HG03571 (cell line): ENCODE measurements around the gene FGF22.

Experiments used
- ATAC-seq: cut with Tn5 transposase; IDR thresholded peaks from one replicate; pipeline ENCODE4 v1.9.1; 2021; ENCODE audit not compliant: unreplicated experiment

Gene FGF22

GRCh38 chr19:642767-643727 lies 3.4 kb downstream of the FGF22 start:
- ATAC-seq, result no peak

- no peak for ATAC-seq
Measured at GRCh38 chr19:643736-644135, 4.1 kb downstream of the FGF22 start.

DNA sequence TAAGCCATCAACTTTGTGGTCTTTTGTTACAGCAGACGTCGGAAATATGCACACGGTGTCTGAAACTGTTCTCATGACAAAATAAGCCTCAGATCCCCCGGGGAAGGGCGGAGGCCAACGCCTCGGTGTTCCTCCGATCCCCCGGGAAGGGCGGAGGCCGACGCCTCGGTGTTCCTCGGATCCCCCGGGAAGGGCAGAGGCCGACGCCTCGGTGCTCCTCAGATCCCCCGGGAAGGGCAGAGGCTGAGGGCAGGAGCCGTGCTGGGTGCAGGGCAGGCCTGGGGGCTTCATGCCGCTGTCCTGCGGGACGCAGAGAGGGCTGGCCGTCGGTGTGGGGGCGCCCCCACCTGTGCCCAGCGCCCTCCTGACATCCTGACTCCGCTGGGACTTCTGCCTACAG lies 4.7 kb downstream of the FGF22 start:
- ATAC-seq, result no peak

DNA sequence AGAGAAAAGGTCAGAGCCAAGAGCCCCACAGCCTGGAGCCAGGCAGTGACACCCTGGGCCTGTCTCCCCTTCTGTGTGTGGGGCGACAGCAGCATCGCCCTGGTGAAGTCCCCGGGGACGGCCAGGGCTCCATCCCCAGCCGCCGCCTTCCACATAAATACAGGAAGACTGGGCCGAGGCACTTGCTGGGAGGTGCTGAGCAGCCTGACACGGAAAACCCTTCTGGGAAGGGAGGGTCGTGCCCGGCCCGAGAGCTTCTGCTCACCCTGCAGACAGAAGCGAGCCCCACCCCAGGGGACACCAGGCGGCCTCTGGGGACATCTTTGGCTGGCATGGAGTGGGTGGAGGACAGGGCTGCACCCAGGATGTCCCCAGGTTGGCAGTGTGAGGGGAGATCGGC lies 5.1 kb downstream of the FGF22 start:
- ATAC-seq, result no peak

- ATAC-seq, result no peak
Measured at GRCh38 chr19:645912-646778, 6.5 kb downstream of the FGF22 start.

GRCh38 chr19:646779-647565 lies 7.3 kb downstream of the FGF22 start:
- no peak for ATAC-seq

GRCh38 chr19:647566-648284 lies 8.0 kb downstream of the FGF22 start:
- ATAC-seq, result no peak

GRCh38 chr19:648305-648704 lies 8.6 kb downstream of the FGF22 start:
- no peak for ATAC-seq

DNA sequence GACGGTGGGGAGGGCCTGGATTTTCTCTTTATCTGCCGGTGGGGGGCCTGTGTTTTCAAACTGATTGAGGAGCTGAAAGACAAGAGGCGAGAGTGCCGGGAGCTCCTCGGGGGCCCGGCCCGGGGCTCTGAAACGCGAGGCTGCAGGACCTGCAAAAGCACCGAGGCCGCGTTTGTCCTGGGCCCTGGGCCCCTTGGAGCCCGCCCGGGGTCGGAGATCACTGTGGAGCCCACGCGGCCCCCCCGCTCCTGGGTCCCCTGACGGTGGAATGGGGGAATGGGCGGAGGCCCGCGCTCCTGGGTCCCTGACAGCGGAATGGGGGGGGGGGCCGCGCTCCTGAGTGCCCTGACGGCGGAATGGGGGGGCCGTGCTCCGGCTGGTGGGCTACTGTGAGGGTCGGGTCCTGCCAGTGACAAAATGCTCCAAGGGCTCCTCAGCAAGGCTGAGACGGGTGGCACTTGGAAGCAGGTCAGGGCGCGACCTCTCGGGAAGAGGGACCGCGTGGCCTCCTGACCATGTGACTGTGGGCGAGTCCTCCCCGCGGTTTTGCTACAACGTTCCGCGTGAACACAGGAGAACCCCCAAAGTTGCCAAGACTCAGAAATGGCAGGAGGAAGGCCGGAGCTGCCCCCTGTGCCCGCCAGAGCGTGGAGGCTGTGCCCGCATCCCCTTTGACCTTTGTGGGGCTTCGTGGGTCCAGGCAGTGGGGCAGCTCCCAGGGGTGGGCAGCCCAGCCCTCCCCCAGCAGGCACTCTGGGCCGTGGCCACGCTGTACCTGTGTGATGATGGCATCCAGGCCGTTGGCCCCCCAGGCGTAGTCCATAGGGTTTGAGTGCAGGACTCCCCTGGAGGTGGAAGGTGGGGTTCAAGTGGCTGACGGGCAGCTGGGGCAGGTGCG lies 9.5 kb downstream of the FGF22 start:
- no peak for ATAC-seq

GRCh38 chr19:650121-650520 lies 10.4 kb downstream of the FGF22 start:
- ATAC-seq, result no peak

DNA sequence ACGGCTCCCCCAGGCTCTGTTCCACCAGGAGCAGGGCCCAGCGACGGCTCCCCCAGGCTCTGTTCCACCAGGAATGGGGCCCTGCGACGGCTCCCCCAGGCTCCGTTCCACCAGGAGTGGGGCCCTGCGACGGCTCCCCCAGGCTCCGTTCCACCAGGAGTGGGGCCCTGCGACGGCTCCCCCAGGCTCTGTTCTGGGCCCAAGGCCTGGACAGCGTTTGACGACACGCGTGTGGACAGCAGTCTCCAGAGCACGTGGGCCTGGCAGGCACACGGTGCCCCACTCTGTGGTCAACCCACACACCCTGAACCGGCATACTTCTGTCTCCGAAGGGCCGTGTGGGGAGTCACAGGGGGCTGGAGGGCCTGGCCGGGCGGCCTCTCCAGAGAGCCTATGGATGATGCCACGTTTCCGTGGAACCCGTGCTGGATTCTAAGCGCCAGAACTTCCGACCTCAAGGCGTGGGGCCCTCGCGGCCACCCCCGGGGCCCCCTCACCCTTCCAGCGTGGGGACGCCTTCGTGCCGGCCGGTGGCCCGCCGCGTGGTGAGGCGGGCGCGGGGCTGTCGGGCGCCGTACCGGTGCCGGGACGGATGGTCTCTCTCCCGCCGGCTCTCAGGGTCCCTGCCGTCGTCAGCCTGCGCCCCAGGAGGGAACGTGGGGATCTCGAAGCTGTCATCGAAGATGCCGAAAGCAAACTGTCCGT lies 11.6 kb downstream of the FGF22 start:
- no peak for ATAC-seq

DNA sequence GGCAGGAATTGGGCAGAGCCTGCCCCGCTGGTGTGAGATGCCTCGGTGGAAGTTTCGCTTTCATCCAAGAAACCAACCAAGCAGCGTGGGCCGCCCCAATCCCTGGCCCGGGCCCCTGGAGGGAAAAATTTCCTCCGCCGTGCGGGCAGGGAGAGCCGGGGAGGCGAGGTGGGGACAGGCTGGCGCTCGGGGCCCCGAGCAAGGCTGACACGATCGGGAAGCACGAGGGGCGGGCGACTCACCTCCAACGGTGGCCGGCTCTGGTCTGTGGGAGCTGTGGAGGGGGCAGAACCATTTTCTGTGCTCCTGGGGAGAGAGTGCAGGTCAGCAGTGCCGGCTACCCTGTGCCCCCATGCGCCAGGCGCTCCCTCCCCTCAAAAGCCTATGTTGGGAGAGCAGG lies 12.3 kb downstream of the FGF22 start:
- ATAC-seq, result no peak

GRCh38 chr19:652467-653389 lies 13.0 kb downstream of the FGF22 start:
- no peak for ATAC-seq

DNA sequence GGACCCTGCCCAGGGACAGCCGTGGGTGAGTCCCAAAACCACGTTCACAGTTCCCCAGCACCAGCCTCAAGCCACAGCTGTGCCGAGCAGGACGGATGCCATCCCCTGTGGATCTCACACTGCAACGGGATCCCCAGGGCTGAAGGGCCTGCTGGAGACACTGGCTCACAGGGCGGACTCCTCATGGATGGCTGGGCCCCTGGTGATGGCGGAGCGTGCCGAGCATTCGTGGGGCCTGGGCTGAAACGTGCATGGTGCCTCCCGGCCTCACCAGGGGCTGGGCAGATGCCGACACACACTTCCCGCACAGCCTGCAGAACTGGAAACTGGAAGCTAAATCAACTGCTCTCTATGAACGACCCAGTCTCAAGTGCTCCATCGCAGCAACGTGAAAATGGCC lies 13.7 kb downstream of the FGF22 start:
- no peak for ATAC-seq

GRCh38 chr19:655691-656090 lies 16.0 kb downstream of the FGF22 start:
- no peak for ATAC-seq

DNA sequence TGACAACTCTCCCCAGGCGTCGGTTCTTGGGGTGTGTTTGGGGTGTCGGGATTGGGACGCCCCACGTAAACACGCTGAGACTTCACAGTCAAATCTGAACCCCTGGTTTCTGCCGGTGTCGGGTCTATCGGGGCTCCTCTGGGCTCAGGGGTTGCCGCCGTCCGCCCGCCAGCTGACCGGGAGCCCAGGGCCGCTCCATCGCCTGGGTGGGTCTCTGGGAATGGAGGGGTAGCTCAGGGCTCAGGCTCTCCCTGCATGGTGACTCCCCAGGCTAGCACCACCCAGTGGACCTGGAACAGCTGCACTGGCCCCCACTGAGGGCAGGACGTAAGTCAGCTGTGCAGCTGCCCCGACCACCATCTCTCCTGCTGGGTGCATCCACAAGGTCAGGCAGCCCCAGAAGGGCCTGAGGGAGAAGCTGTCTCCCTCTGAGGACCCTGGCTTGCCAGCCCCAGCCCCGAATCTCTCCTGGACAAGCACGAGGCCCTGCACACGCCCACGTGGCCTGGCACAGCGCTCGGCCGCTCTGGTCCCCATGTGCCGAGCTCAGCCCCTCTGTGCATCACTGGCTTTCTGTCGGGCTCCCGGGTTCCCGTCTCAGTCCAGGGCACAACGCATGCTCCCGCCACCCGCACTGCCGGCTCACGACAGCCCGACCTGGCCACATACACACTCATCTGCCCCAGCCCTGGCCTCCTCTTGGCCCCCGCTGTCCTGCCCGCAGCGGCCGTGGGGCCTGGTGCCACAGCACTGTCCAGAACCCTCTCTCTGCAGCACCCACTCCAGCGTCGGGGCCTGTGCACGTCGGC lies 17.3 kb downstream of the FGF22 start:
- no peak for ATAC-seq

DNA sequence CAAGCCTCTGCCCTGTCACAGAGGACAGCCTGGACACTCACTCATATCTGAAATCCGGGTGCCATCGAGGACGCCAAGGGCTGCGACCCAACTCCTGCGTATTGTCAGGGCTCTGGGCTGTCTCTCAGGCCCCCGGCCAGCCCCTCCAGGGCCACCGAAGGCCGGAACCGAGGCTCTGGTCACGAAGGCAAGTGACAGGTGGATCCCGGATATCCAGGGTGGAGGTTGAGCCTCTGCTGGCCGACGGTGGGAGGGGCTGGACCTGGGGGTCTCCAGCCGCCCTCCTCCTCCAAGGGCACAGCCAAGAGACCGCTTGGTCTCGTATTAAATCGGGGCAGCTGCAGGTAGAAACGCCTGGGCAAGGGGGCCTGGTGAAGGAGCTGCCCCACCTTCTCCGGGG lies 17.9 kb downstream of the FGF22 start:
- no peak for ATAC-seq
